ENCODE data around the gene SIMC1. TPM values are rescaled to one million over a fixed set of nuclear protein-coding genes. Genes with fewer than 3 reads are reported as not detected.
"Not testable (repeated sequence)": the region's sequence is repeated elsewhere in the genome, so short reads cannot be mapped to it uniquely, and the experiment has no call there.

The SIMC1 gene
- total RNA-seq, result 10 to 100 TPM; 10.4 to 21.8 TPM

DNA sequence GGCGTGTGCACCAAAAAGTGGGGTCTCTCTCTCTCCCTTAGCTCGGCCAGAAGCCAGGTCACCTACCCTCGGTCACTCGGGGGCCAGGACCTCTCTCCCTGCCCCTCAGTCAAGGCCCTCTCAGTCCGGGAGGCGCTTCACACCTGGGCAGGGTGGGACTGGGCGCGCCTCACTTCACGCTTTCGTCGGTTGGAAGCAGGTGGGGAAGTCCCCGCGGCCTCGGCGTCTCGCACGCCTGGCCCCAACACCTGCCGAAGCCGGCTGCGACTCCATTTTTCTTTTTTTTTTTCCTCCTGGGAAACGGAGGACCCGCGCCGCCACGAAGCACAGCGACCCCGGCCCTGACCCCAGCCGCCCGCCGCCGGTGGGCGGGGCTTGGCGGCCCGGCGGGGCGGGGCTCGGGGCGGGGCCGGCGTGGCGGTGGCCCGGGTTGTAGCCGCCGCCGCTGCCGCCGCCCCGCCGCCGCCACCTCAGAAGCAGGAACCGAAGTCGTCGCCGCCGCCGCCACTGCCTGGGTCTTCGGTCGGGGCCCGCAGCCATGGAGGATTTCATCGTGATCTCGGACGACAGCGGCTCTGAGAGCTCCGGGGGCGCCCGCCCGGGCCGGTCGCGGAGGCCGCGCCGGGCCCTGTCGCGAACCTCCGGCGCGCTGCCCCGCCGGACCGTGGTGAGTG, at the start of gene SIMC1:
TSS of gene SIMC1 (plus strand) at position 454 of the 674 bp plus-strand sequence. CDS start at position 539, 85 bp downstream.
- H3K9me3 ChIP-seq; intact Hi-C loops (cut with DNase I); H3K4me1 ChIP-seq; H3K4me3 ChIP-seq; H3K27me3 ChIP-seq; H3K36me3 ChIP-seq (replicated peaks in 1 of 2; ENCODE audit: insufficient read depth in 1 of 2, low read depth in 2 of 2): not testable (repeated sequence)
- ATAC-seq, result peak; percentile 83
- peak; percentile 17 to 66 (median 42) for DNase-seq
- WGBS, 2 donors, result 6 to 7% methylated on average over 36 to 46 of the region's 81 CpGs
- peak within 1 kb of the TSS in 1 of 4 donors; percentile 12 for H3K27ac ChIP-seq

GRCh38 chr5:176188506-176189193, 49.6 kb upstream of the SIMC1 start:
- intact Hi-C loops (cut with DNase I), result no loop called here
- H3K4me1 ChIP-seq, result no peaks in the 10 kb centered on the region
- H3K36me3 ChIP-seq (replicated peaks in 1 of 2; ENCODE audit: insufficient read depth in 1 of 2, low read depth in 2 of 2), result no peaks in the 10 kb centered on the region
- H3K9me3 ChIP-seq, result no peaks in the 10 kb centered on the region
- 78 to 81% methylated on average over 7 to 11 of the region's 11 CpGs for WGBS, 2 donors
- H3K27ac ChIP-seq, result no peak overlapping the region
- H3K4me3 ChIP-seq, result no peak overlapping the region
- ATAC-seq, result no peak
- no peak for DNase-seq
- TF ChIP-seq, protein P1, sequence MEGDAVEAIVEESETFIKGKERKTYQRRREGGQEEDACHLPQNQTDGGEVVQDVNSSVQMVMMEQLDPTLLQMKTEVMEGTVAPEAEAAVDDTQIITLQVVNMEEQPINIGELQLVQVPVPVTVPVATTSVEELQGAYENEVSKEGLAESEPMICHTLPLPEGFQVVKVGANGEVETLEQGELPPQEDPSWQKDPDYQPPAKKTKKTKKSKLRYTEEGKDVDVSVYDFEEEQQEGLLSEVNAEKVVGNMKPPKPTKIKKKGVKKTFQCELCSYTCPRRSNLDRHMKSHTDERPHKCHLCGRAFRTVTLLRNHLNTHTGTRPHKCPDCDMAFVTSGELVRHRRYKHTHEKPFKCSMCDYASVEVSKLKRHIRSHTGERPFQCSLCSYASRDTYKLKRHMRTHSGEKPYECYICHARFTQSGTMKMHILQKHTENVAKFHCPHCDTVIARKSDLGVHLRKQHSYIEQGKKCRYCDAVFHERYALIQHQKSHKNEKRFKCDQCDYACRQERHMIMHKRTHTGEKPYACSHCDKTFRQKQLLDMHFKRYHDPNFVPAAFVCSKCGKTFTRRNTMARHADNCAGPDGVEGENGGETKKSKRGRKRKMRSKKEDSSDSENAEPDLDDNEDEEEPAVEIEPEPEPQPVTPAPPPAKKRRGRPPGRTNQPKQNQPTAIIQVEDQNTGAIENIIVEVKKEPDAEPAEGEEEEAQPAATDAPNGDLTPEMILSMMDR (IDR thresholded peaks at IDR 0.05), result no peak
- TF ChIP-seq POLR2A (IDR thresholded peaks at IDR 0.05), result no peak
- H3K27me3 ChIP-seq, result no peaks in the 10 kb centered on the region

DNA sequence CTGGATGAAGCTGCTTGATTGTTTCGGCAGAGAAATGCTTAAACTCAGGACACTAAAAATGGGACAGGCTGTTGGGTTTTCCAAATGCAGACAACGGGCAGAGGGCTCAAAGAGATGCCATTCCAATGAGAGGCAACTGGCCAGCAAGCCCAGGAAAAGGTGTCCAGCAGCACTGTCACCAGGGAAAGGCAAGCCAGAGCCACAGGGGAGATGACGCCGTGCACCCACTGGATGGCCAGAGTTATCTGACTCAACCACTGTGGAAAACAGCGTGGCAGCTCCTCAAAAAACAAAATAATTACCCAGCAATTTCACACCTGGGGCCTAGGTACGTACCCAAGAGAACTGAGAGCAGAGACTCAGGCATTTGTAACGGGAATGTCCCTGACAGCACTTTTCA, 48.4 kb upstream of the SIMC1 start:
- Histone ChIP-seq H3K27ac (no peak overlapping the region), H3K4me3 (no peak overlapping the region), H3K27me3 (no peaks in the 10 kb centered on the region), H3K9me3 (no peaks in the 10 kb centered on the region), H3K4me1 (peaks cover 4% of the 10 kb centered on the region), H3K36me3 (replicated peaks in 1 of 2; ENCODE audit: insufficient read depth in 1 of 2, low read depth in 2 of 2) (no peaks in the 10 kb centered on the region)
- intact Hi-C loops (cut with DNase I), result no loop called here
- DNase-seq (no peak), ATAC-seq (no peak)
- WGBS, 2 donors, result 76% methylated on average over 7 of the region's 7 CpGs
- no peak for TF ChIP-seq POLR2A (IDR thresholded peaks at IDR 0.05)
- TF ChIP-seq, protein P1 (IDR thresholded peaks at IDR 0.05), result no peak

- 87 to 90% methylated on average over 9 to 25 of the region's 28 CpGs for WGBS, 2 donors
- H3K4me1 ChIP-seq, result peaks cover 4% of the 10 kb centered on the region
- no peak for TF ChIP-seq POLR2A (IDR thresholded peaks at IDR 0.05)
- TF ChIP-seq, protein P1 (IDR thresholded peaks at IDR 0.05), result no peak
- H3K27me3 ChIP-seq, result no peaks in the 10 kb centered on the region
- intact Hi-C loops (cut with DNase I), result no loop called here
- no peak overlapping the region for H3K27ac ChIP-seq
- DNase-seq (no peak), ATAC-seq (no peak)
- no peak overlapping the region for H3K4me3 ChIP-seq
- H3K36me3 ChIP-seq (replicated peaks in 1 of 2; ENCODE audit: insufficient read depth in 1 of 2, low read depth in 2 of 2), result no peaks in the 10 kb centered on the region
- H3K9me3 ChIP-seq, result no peaks in the 10 kb centered on the region
These were observed 47.1 kb upstream of the SIMC1 start for GRCh38 chr5:176190886-176191755.
